HL-60 (cell line): Measurements from ENCODE around the gene FAM53A.

Source experiments
- POLR2AphosphoS5 ChIP-seq: IDR thresholded peaks from 2 replicates; pipeline ENCODE4 v1.6.1; 2012; ENCODE audit warnings: low read depth
- SPI1 ChIP-seq: IDR thresholded peaks from 2 replicates; pipeline ENCODE4 v1.6.1; 2012; ENCODE audit warnings: low read depth, mild to moderate bottlenecking, borderline replicate concordance
- TF ChIP-seq, protein P1 (sequence below): IDR thresholded peaks from one replicate; pipeline ENCODE4 v1.5.1; 2011; ENCODE audit warnings: low read length, control low read depth, inconsistent platforms; ENCODE audit not compliant: insufficient read depth
- TF ChIP-seq, protein P2 (sequence below): IDR thresholded peaks from 2 replicates; pipeline ENCODE4 v1.6.1; 2012; ENCODE audit warnings: low read depth; ENCODE audit not compliant: insufficient replicate concordance

DNA sequence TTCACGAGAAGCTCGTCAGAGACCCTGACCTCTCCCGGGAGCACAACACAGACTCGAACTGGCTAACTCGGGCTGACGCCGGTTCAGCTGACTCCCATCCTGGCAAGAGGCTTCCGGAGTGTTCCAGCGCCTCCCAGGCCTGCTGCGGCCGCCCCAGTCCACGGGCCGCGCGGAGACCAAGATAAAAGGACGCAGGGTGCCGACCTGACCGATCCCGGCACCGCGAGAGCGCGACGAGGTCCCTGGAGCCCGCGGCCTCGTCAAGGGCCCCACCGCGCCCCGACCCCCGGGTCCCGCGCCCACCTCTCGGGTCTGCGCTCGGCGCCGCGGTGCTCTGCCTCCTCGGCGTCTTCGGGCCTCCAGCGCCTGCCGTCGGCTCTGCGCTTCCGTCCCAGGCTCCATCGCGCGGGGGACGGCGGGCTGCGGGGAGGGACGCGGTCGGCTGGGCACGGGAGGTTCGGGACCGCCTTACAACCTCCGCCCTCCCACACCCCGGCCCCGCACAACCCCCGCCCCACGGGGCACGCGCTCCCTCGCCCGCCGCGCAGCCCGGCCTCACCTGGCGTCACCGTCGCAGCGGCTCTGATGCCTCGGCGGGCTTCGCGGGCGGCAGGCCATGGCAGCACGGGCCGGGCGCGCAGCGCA lies 27.6 kb upstream of the FAM53A start:
- TF ChIP-seq, protein P1, sequence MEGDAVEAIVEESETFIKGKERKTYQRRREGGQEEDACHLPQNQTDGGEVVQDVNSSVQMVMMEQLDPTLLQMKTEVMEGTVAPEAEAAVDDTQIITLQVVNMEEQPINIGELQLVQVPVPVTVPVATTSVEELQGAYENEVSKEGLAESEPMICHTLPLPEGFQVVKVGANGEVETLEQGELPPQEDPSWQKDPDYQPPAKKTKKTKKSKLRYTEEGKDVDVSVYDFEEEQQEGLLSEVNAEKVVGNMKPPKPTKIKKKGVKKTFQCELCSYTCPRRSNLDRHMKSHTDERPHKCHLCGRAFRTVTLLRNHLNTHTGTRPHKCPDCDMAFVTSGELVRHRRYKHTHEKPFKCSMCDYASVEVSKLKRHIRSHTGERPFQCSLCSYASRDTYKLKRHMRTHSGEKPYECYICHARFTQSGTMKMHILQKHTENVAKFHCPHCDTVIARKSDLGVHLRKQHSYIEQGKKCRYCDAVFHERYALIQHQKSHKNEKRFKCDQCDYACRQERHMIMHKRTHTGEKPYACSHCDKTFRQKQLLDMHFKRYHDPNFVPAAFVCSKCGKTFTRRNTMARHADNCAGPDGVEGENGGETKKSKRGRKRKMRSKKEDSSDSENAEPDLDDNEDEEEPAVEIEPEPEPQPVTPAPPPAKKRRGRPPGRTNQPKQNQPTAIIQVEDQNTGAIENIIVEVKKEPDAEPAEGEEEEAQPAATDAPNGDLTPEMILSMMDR, result no peak
- TF ChIP-seq POLR2AphosphoS5, result no peak
- TF ChIP-seq, protein P2, sequence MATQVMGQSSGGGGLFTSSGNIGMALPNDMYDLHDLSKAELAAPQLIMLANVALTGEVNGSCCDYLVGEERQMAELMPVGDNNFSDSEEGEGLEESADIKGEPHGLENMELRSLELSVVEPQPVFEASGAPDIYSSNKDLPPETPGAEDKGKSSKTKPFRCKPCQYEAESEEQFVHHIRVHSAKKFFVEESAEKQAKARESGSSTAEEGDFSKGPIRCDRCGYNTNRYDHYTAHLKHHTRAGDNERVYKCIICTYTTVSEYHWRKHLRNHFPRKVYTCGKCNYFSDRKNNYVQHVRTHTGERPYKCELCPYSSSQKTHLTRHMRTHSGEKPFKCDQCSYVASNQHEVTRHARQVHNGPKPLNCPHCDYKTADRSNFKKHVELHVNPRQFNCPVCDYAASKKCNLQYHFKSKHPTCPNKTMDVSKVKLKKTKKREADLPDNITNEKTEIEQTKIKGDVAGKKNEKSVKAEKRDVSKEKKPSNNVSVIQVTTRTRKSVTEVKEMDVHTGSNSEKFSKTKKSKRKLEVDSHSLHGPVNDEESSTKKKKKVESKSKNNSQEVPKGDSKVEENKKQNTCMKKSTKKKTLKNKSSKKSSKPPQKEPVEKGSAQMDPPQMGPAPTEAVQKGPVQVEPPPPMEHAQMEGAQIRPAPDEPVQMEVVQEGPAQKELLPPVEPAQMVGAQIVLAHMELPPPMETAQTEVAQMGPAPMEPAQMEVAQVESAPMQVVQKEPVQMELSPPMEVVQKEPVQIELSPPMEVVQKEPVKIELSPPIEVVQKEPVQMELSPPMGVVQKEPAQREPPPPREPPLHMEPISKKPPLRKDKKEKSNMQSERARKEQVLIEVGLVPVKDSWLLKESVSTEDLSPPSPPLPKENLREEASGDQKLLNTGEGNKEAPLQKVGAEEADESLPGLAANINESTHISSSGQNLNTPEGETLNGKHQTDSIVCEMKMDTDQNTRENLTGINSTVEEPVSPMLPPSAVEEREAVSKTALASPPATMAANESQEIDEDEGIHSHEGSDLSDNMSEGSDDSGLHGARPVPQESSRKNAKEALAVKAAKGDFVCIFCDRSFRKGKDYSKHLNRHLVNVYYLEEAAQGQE, result no peak
- no peak for TF ChIP-seq SPI1
